HG03442 (cell line): ENCODE results near the gene SF3B4.

Experiments
- ATAC-seq: cut with Tn5 transposase; IDR thresholded peaks from one replicate; pipeline ENCODE4 v1.9.1; 2021; ENCODE audit warnings: mild to moderate bottlenecking, moderate library complexity; ENCODE audit not compliant: unreplicated experiment

Gene SF3B4

DNA sequence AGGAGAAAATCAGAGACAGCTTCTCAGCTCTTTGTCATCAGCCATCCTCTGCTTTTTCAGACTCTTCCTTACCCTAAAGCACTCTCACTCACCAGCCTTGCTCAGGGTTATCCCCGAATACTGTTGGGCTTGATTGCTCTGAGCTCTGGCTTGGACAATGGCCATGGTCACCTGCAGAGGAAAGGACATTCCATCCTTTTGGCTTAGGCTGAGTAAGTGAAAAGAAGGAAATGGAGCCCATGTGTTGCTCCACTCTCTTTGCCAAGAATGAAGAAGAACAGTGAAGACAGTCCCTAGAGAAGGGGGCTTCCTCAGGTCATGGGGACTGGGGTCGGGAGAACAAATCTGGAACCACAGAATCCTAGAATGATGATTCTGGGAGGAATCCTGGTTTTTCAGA, 6.8 kb upstream of the SF3B4 start:
- ATAC-seq = no peak

- ATAC-seq = no peak
Measured at GRCh38 chr1:149933208-149933607, 5.6 kb upstream of the SF3B4 start.

GRCh38 chr1:149932474-149932873, 4.9 kb upstream of the SF3B4 start:
- no peak for ATAC-seq

GRCh38 chr1:149931212-149931790, 3.7 kb upstream of the SF3B4 start:
- ATAC-seq = no peak

DNA sequence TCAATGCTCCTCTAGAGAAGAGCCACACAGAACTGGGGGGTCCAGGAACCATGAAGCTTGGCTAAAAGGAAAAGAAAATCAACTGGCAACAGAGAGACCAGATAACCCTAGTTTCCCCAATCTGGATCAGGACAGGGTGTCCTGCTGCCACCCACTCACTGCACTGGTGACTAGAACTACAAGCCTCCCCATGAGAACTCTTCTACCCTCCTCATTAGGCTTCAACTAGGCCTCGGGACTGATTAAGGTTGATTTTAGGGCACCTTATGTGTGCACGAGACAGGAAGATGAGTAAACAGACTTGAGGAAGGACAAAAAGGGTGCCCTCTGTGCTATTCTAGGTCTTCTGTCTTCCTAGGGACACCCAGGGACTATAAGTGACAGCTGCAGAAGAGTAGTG, 2.3 kb upstream of the SF3B4 start:
- ATAC-seq = no peak

DNA sequence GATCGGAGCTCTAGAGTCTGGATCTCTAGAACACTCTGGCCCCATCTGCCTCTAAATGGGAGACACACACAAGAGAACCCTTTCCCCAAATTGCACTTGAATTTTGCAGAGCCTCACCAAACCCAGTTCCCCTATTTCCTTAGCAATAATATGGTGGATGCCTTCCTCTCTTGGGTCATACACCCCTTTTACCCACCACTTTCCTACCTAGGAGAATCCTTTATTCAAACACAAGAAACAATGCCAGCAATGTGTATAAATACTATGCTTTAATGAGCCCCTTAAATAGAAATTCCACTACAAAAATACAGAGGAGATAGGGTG, 760 bp upstream of the SF3B4 start:
- no peak for ATAC-seq

DNA sequence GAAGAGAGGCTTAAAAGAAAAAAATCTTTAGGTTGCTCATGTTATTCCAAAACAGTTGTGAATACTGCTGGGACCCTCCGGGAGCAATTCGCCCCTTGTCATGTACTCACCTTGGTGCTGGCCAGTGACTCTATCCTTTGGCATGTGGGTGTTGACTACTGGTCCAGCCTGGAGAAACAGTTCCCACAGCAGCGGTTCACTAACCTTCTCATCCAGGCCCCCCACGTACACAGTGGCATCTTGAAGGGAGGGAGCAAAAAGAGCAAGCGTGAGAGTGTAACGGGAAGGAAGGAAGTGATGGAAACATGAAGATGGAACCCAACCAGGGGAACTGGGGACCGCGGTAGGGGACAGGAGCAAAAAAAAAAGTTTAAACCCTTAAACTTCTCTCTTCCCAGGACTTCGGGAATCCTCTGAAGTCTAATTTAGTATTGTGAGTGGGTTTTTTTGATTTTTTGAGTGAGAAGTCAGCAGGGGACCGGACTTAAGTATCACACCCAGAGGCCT, 494 bp downstream of the SF3B4 start:
- no peak for ATAC-seq

- ATAC-seq = no peak
Measured at GRCh38 chr1:149926296-149926695, 1.3 kb downstream of the SF3B4 start.

- ATAC-seq = no peak
Measured at GRCh38 chr1:149925751-149926150, 1.9 kb downstream of the SF3B4 start.

DNA sequence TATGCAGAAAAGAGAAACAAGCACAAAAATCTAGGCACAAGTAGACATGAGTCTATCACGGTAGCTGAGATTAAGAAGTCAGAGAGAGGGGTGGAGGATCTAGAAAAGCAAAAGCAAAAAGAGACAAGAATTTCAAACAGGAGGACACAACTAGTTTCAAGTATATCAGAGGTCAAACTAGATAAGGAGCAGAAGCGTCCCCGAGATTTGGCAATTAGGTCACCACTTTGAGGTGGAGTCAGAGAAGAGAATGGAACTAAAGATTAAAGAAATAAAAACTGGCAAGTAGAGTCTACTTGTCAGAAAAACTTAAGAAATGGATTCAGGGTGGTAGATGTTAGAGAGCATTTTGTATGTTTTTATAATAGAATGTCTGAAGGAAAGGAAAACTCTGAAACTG, 2.3 kb downstream of the SF3B4 start:
- no peak for ATAC-seq

- ATAC-seq = no peak
Measured at GRCh38 chr1:149923626-149924025, 4.0 kb downstream of the SF3B4 start.

DNA sequence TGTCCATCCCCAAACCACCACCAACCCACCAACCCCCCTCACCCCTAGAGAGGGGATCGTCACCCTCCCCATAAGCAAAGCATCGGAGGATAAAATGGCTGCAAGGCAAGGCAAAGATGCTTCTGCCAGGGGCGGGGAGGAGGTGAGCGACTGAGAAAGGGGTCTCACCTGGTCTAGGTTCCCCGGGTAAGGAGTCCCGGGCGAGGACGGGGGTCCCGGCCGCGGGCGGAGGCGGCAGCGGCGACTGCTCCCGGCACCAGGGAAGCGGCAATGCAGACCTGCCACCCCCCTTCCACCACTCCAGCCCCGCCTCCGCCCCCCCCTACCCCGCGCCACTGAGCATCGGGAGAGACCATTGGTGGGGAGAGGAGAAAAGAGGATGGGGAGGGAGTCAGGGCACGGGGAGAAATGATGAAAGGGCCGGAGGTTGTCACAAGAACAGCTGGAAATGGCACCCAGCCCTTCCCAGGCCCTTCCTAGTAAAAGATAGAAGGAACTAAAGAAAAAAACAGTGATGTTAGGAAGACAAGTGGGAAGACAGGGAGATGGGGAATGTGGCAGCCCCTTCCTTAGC, 9.9 kb downstream of the SF3B4 start, which contains the start of gene SV2A:
SV2A (minus strand) TSS at position 274 of the 574 bp plus-strand sequence. CDS start 4,004 bp downstream, outside the sequence.
- no peak for ATAC-seq

- no peak for ATAC-seq
Measured at GRCh38 chr1:149916898-149917252, 10.7 kb downstream of the SF3B4 start.

DNA sequence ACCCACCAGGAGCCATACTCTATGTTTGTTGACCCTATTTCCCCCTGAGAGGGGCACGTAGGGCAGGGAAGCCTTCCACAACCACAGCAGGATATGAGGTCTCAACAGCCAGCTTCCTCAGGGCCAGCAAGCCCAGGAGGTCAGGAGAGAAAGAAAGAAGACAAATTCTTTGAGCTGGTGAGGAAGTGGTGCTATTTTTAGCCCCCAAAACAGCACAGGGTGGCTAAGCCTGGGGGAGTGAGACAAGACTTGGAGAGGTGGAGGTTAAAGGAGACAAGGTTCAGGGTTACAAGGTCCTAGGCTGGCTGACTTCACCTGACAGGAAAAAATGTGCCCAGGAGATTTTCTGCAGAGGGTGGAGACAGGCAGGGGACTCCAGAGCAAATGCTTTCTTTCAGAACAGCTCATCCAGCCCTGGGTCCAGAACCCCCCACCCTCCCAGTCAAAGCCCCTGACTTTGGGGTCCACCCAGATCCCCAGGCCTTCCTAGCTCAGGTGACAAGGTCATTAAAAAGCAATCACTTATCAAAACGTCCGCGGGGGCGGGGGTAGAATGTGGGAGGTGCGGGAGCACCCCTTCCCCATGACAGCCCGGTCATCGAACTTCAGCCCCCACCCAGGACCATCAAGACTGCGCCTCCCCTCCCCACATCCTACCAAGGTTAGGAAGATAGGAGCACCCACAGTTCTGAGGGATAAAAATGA, 11.3 kb downstream of the SF3B4 start:
- ATAC-seq = no peak

DNA sequence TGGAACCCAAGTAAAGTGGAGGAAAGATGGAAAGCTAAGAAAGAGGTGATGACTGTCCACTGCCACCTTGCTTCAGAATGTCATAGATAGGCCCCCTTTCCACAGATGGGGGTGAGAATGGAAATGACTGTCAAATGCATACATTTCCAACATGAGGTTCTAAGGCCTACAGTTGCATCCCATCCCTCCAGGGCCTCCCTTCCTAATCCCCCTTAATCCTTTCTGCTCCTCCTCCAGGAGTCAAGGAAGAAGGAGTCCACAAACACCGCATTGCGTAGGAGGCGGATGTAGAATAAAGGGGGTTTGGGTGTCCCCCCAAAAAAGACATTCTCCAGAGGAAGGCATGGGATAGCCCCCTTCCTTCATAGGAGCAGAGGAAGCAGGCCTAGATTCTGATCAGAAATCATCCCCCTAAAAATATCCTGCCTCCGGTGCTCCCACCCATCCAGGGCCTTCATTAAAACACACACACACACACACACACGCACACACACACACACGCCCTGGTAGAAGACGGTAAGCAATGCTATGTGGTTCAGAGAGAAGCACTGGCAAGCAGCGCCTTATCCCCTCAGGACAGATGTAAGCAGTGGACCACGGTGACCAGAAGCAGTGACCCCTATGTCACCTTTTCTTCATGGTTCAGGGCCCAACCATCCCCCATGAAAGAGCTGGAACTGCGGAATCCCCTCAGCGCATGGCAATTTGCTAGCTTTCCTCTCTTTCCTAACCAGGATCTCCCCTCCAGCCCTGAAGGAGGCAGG, 12.0 kb downstream of the SF3B4 start:
- ATAC-seq = no peak

DNA sequence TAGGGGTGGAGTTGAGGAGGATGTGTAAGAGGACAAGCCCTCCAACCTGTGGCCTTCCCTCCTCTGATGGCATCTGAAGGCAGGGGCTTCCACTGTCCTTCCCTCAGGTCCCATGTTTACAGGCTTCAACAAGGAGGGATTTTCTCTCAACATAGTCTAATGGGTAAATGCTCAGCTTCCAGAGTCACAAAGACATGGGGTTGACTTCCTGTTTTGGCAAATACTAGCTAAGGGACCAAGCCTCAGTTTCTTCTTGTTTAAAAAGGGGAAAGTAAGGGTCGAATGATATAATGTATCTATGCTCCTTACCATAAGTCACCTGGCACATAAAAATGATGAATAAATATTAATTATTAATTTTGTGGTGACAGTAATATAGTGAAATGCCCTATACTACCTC, 13.1 kb downstream of the SF3B4 start:
- ATAC-seq = no peak

GRCh38 chr1:149906570-149907075, 21.0 kb downstream of the SF3B4 start:
- no peak for ATAC-seq

- ATAC-seq = no peak
Measured at GRCh38 chr1:149903836-149904491, 23.6 kb downstream of the SF3B4 start.

GRCh38 chr1:149899460-149900284, 27.9 kb downstream of the SF3B4 start, which contains the start of gene BOLA1:
BOLA1 (plus strand) TSS chr1:149899568; CDS start chr1:149900060, 492 bp downstream.
- ATAC-seq = peak; percentile 94

- no peak for ATAC-seq
Measured at GRCh38 chr1:149896575-149896974, 31.0 kb downstream of the SF3B4 start.
